H9 (cell line): ENCODE results near the gene BCAS1. TPM values are rescaled to one million over a fixed set of nuclear protein-coding genes. Genes with fewer than 3 reads are reported as not detected.

Experiments used
- DNase-seq: peaks from one replicate; pipeline ENCODE4 v3.0.0-alpha.2; 2017
- H2AFZ ChIP-seq: one replicate; pipeline ENCODE4 v1.6.1; 2013; ENCODE audit warnings: mild to moderate bottlenecking, low read length, control low read depth, moderate library complexity
- H2AK5ac ChIP-seq: 2 replicates; pipeline ENCODE4 v1.6.1; 2013; ENCODE audit warnings: low read length, control low read depth, mixed read lengths; ENCODE audit not compliant: insufficient read length
- H2BK120ac ChIP-seq: one replicate; pipeline ENCODE4 v1.6.1; 2013; ENCODE audit warnings: low read depth, mild to moderate bottlenecking, low read length, control low read depth, inconsistent platforms; ENCODE audit not compliant: poor library complexity, severe bottlenecking
- H2BK12ac ChIP-seq: 2 replicates; pipeline ENCODE4 v1.6.1; 2013; ENCODE audit warnings: low read length, control low read depth, mixed read lengths, low read depth; ENCODE audit not compliant: insufficient read length
- H2BK15ac ChIP-seq: 2 replicates; pipeline ENCODE4 v1.6.1; 2013; ENCODE audit warnings: low read depth, low read length, control low read depth
- H2BK20ac ChIP-seq: one replicate; pipeline ENCODE4 v1.6.1; 2013; ENCODE audit warnings: low read depth, mild to moderate bottlenecking, low read length, control low read depth, inconsistent platforms; ENCODE audit not compliant: poor library complexity, severe bottlenecking
- H2BK5ac ChIP-seq: 2 replicates; pipeline ENCODE4 v1.6.1; 2013; ENCODE audit warnings: low read length, control low read depth, mixed read lengths; ENCODE audit not compliant: insufficient read length
- H3K14ac ChIP-seq: 2 replicates; pipeline ENCODE4 v1.6.1; 2013; ENCODE audit warnings: low read length, control low read depth; ENCODE audit not compliant: insufficient read depth
- H3K18ac ChIP-seq: 2 replicates; pipeline ENCODE4 v1.6.1; 2013; ENCODE audit warnings: low read depth, mild to moderate bottlenecking, mixed read lengths, low read length, control low read depth; ENCODE audit not compliant: insufficient read length
- H3K23ac ChIP-seq: 2 replicates; pipeline ENCODE4 v1.6.1; 2013; ENCODE audit warnings: low read length, control low read depth, mixed read lengths, low read depth; ENCODE audit not compliant: insufficient read length
- H3K23me2 ChIP-seq: 2 replicates; pipeline ENCODE4 v1.6.1; 2013; ENCODE audit warnings: low read depth, mild to moderate bottlenecking, mixed read lengths, low read length, control low read depth; ENCODE audit not compliant: insufficient read length, poor library complexity, severe bottlenecking
- H3K27ac ChIP-seq: 2 replicates; pipeline ENCODE4 v1.5.1; 2013; ENCODE audit warnings: low read length, control low read depth, mixed read lengths, low read depth; ENCODE audit not compliant: insufficient read length
- H3K27me3 ChIP-seq: 2 replicates; pipeline ENCODE4 v1.6.1; 2013; ENCODE audit warnings: low read length, control low read depth, inconsistent platforms; ENCODE audit not compliant: insufficient read depth
- H3K4ac ChIP-seq: 2 replicates; pipeline ENCODE4 v1.6.1; 2013; ENCODE audit warnings: low read depth, mild to moderate bottlenecking, control low read depth, inconsistent platforms, low read length, moderate library complexity
- H3K4me1 ChIP-seq: 2 replicates; pipeline ENCODE4 v1.6.1; 2013; ENCODE audit warnings: low read length, control low read depth, inconsistent platforms; ENCODE audit not compliant: insufficient read depth
- H3K4me2 ChIP-seq: 2 replicates; pipeline ENCODE4 v1.6.1; 2013; ENCODE audit warnings: low read length, control low read depth, mixed read lengths; ENCODE audit not compliant: insufficient read length, insufficient read depth
- H3K56ac ChIP-seq: 2 replicates; pipeline ENCODE4 v1.6.1; 2013; ENCODE audit warnings: low read depth, mild to moderate bottlenecking, mixed read lengths, low read length, control low read depth; ENCODE audit not compliant: insufficient read length
- H3K79me1 ChIP-seq: 2 replicates; pipeline ENCODE4 v1.6.1; 2013; ENCODE audit warnings: low read depth, mild to moderate bottlenecking, moderate library complexity, low read length, control low read depth, inconsistent platforms; ENCODE audit not compliant: insufficient read depth, poor library complexity, severe bottlenecking
- H3K79me2 ChIP-seq: 2 replicates; pipeline ENCODE4 v1.6.1; 2013; ENCODE audit warnings: low read length, control low read depth, inconsistent platforms; ENCODE audit not compliant: insufficient read depth
- H3K9ac ChIP-seq: 2 replicates; pipeline ENCODE4 v1.6.1; 2013; ENCODE audit warnings: low read length, control low read depth, mixed read lengths; ENCODE audit not compliant: insufficient read length; ENCODE audit errors: extremely low read depth
- H3K9me3 ChIP-seq: one replicate; pipeline ENCODE4 v1.6.1; 2013; ENCODE audit warnings: low read depth, low read length, inconsistent platforms; ENCODE audit not compliant: control insufficient read depth
- H3T11ph ChIP-seq: one replicate; pipeline ENCODE4 v1.6.1; 2013; ENCODE audit warnings: mild to moderate bottlenecking, low read length, control low read depth, inconsistent platforms
- H4K20me1 ChIP-seq: one replicate; pipeline ENCODE4 v1.6.1; 2013; ENCODE audit not compliant: control insufficient read depth, insufficient read length, insufficient read depth
- H4K5ac ChIP-seq: 2 replicates; pipeline ENCODE4 v1.6.1; 2013; ENCODE audit warnings: low read depth, mild to moderate bottlenecking, mixed read lengths, low read length, control low read depth; ENCODE audit not compliant: insufficient read length
- H4K8ac ChIP-seq: replicated peaks from 2 replicates; pipeline ENCODE4 v1.6.1; 2013; ENCODE audit warnings: low read length, control low read depth, mixed read lengths, low read depth; ENCODE audit not compliant: insufficient read length
- H4K91ac ChIP-seq: 2 replicates; pipeline ENCODE4 v1.6.1; 2013; ENCODE audit warnings: low read depth, mild to moderate bottlenecking, moderate library complexity, mixed read lengths, low read length, control low read depth; ENCODE audit not compliant: insufficient read length
- H3K27ac Mint-ChIP-seq, 3 experiments: 2 replicates in 2 of 3; 3 replicates in 1 of 3; pipeline ENCODE4 v1.8.0; 2020 to 2021; ENCODE audit warnings: mixed read lengths in 3 of 3, mild to moderate bottlenecking in 1 of 3, moderate library complexity in 1 of 3
- H3K27me3 Mint-ChIP-seq: 2 replicates; pipeline ENCODE4 v1.8.0; 2021; ENCODE audit warnings: low read depth, mild to moderate bottlenecking, moderate library complexity, mixed read lengths
- H3K36me3 Mint-ChIP-seq, 3 experiments: 2 replicates in 2 of 3; 3 replicates in 1 of 3; pipeline ENCODE4 v1.8.0; 2020 to 2021; ENCODE audit warnings: low read depth in 3 of 3, mixed read lengths in 3 of 3; ENCODE audit not compliant: insufficient read depth in 1 of 3
- H3K4me1 Mint-ChIP-seq, 2 experiments: 2 replicates each; pipeline ENCODE4 v1.8.0; 2020; ENCODE audit warnings: mixed read lengths in 2 of 2
- H3K4me3 Mint-ChIP-seq, 2 experiments: 2 replicates in 1 of 2; 3 replicates in 1 of 2; pipeline ENCODE4 v1.8.0; 2020 to 2021; ENCODE audit warnings: mild to moderate bottlenecking in 2 of 2, mixed read lengths in 2 of 2, moderate library complexity in 1 of 2
- H3K9me3 Mint-ChIP-seq, 2 experiments: 2 replicates in 1 of 2; 3 replicates in 1 of 2; pipeline ENCODE4 v1.8.0; 2020; ENCODE audit warnings: mild to moderate bottlenecking in 2 of 2, mixed read lengths in 2 of 2, moderate library complexity in 1 of 2
- total RNA-seq: library from RNA; stranded (reverse); gene quantifications from 2 replicates; pipeline ENCODE4 v1.2.1, GENCODE V29; 2021
- TF ChIP-seq, protein P1 (sequence below): fragments of 200-600 bp; sonication (generic); conservative IDR thresholded peaks from 3 replicates; pipeline ENCODE4 v1.8.0; 2021; ENCODE audit warnings: antibody characterized with exemption, mild to moderate bottlenecking

Gene BCAS1
- total RNA-seq, 1 experiment from 2014 or later, result 0.15 TPM

GRCh38 chr20:54004445-54004844 is 65.9 kb downstream of the BCAS1 start:
- Histone ChIP-seq H3K14ac (no peak overlapping the region), H2AK5ac (no peak overlapping the region), H3K79me2 (no peaks in the 10 kb centered on the region), H2AFZ (no peak overlapping the region), H3K56ac (no peak overlapping the region), H3K18ac (no peak overlapping the region), H3K27ac (no peak overlapping the region), H4K5ac (no peak overlapping the region), H4K8ac (no peak overlapping the region), H3K4me2 (no peak overlapping the region), H3K79me1 (no peaks in the 10 kb centered on the region), H3K27me3 (no peaks in the 10 kb centered on the region), H2BK120ac (no peak overlapping the region), H2BK12ac (no peak overlapping the region), H3K23me2 (no peaks in the 10 kb centered on the region), H2BK15ac (no peak overlapping the region), H3K9ac (no peak overlapping the region), H2BK20ac (no peak overlapping the region), H3K4me1 (no peaks in the 10 kb centered on the region), H3K4ac (no peak overlapping the region), H3T11ph (no peak overlapping the region), H3K9me3 (no peaks in the 10 kb centered on the region), H2BK5ac (no peak overlapping the region), H4K91ac (no peak overlapping the region), H4K20me1 (no peaks in the 10 kb centered on the region), H3K23ac (no peak overlapping the region)
- Mint-ChIP-seq H3K36me3 (no peaks in the 10 kb centered on the region; a peak in 2 of 7 replicates), H3K4me1 (peaks cover 0 to 2% of the 10 kb centered on the region in 2 experiments; a peak in 1 of 4 replicates), H3K9me3 (peaks cover 0 to 5% of the 10 kb centered on the region in 2 experiments; a peak in 3 of 5 replicates), H3K4me3 (no peak overlapping the region), H3K27me3 (peaks cover 2% of the 10 kb centered on the region; the same call in 1 of the 2 replicates), H3K27ac (no peak overlapping the region)
- DNase-seq, result no peak
- TF ChIP-seq, protein P1, sequence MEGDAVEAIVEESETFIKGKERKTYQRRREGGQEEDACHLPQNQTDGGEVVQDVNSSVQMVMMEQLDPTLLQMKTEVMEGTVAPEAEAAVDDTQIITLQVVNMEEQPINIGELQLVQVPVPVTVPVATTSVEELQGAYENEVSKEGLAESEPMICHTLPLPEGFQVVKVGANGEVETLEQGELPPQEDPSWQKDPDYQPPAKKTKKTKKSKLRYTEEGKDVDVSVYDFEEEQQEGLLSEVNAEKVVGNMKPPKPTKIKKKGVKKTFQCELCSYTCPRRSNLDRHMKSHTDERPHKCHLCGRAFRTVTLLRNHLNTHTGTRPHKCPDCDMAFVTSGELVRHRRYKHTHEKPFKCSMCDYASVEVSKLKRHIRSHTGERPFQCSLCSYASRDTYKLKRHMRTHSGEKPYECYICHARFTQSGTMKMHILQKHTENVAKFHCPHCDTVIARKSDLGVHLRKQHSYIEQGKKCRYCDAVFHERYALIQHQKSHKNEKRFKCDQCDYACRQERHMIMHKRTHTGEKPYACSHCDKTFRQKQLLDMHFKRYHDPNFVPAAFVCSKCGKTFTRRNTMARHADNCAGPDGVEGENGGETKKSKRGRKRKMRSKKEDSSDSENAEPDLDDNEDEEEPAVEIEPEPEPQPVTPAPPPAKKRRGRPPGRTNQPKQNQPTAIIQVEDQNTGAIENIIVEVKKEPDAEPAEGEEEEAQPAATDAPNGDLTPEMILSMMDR, result no peak
